ENCODE results near the gene CD2AP. TPM values are rescaled to one million over a fixed set of nuclear protein-coding genes. Genes with fewer than 3 reads are reported as not detected.

CD2AP gene
- total and polyA plus RNA-seq, 2 of the 8 experiments (the other 6 are each of a cell fraction or from before 2014, with no cell fraction given) = 8.6 to 75.6 TPM

DNA sequence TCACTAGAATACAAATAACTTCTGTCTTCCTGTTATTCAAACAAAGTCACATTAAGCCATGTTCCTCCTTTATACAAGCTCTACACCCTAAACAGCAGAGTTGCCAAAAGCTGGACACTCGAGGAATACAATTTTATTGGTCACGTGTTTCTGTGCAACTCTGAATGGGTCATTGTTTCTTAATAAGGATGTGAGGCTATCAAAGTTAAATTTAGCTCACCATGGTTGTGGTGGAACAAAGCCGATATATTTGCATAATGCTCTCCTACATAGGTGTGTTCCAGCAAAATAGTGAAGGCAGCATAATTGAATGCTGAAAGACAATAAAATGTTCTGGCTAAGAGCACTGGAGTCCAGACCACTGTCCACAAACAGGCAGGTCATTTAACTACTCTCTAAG is 36.9 kb upstream of the CD2AP start:
- TF ChIP-seq POU5F1 (IDR thresholded peaks at IDR 0.05; ENCODE audit: low read depth, low read length) (no peak), BCL11A (IDR thresholded peaks at IDR 0.05; ENCODE audit: low read depth in 2 of 2, low read length in 2 of 2) (no peak), SP1 (IDR thresholded peaks at IDR 0.05; ENCODE audit: low read depth, low read length) (no peak), RFX5 (IDR thresholded peaks at IDR 0.05; ENCODE audit: borderline replicate concordance, low read depth, low read length) (no peak), JUND (IDR thresholded peaks at IDR 0.05; ENCODE audit: low read length) (no peak), HDAC2 (IDR thresholded peaks at IDR 0.05; ENCODE audit: borderline replicate concordance in 1 of 2, low read depth in 2 of 2, low read length in 2 of 2) (no peak), NRF1 (IDR thresholded peaks at IDR 0.05; ENCODE audit: low read depth, low read length) (no peak), SUZ12 (IDR thresholded peaks at IDR 0.05; ENCODE audit: low read length) (no peak), GABPA (IDR thresholded peaks at IDR 0.05; ENCODE audit: borderline replicate concordance, insufficient read depth, low read length) (no peak), ATF2 (IDR thresholded peaks at IDR 0.05; ENCODE audit: low read length) (no peak), CTBP2 (IDR thresholded peaks at IDR 0.05; ENCODE audit: borderline replicate concordance, insufficient read depth, insufficient read length, low read length) (no peak)
- Histone ChIP-seq H2BK120ac (replicated peaks; ENCODE audit: low read depth, low read length) (no peak overlapping the region), H2BK12ac (ENCODE audit: low read depth, low read length) (no peak overlapping the region), H3K4ac (replicated peaks; ENCODE audit: insufficient read length, low read depth, low read length) (no peak overlapping the region), H3K27ac (ENCODE audit: low read depth, low read length) (no peak overlapping the region), H3K18ac (ENCODE audit: extremely low read depth, low read length) (no peak overlapping the region), H4K8ac (ENCODE audit: extremely low read depth, insufficient read depth, low read length) (no peak overlapping the region), H2BK20ac (ENCODE audit: low read length) (no peak overlapping the region), H3K9me3 (ENCODE audit: insufficient read depth in 2 of 2, low read depth in 1 of 2, low read length in 1 of 2) (peaks cover 0 to 9% of the 10 kb centered on the region in 2 experiments; a peak in 1 of 4 replicates), H3K9ac (replicated peaks in 1 of 4; ENCODE audit: extremely low read depth in 1 of 4, low read depth in 3 of 4, low read length in 3 of 4) (no peak overlapping the region), H3K36me3 (ENCODE audit: control insufficient read depth in 2 of 4, insufficient read depth in 4 of 4, low read length in 3 of 4) (no peaks in the 10 kb centered on the region; a peak in 1 of 8 replicates), H3K27me3 (replicated peaks in 1 of 4; ENCODE audit: control insufficient read depth in 3 of 4, extremely low read depth in 1 of 4, insufficient read depth in 3 of 4, low read length in 3 of 4) (no peaks in the 10 kb centered on the region), H2BK15ac (ENCODE audit: low read length) (no peak overlapping the region), H2AFZ (ENCODE audit: low read length) (no peak overlapping the region), H3K56ac (replicated peaks; ENCODE audit: insufficient read length, low read depth, low read length) (no peak overlapping the region), H3K4me1 (replicated peaks in 1 of 4; ENCODE audit: control insufficient read depth in 3 of 4, insufficient read depth in 4 of 4, low read length in 3 of 4) (no peaks in the 10 kb centered on the region), H4K5ac (ENCODE audit: insufficient read length, low read depth, low read length) (no peak overlapping the region), H2BK5ac (ENCODE audit: low read depth, low read length) (no peak overlapping the region), H3K23ac (ENCODE audit: insufficient read length) (no peak overlapping the region), H3K23me2 (ENCODE audit: low read depth, low read length) (no peaks in the 10 kb centered on the region), H3K4me2 (ENCODE audit: insufficient read depth in 1 of 2, low read depth in 2 of 2, low read length in 2 of 2) (no peak overlapping the region), H3K4me3 (ENCODE audit: extremely low read depth in 1 of 4, insufficient read depth in 2 of 4, low read depth in 3 of 4, low read length in 4 of 4) (no peak overlapping the region), H4K20me1 (replicated peaks in 1 of 2; ENCODE audit: control insufficient read depth in 1 of 2, insufficient read depth in 2 of 2, low read length in 2 of 2) (no peaks in the 10 kb centered on the region), H3K79me1 (ENCODE audit: low read depth, low read length) (no peaks in the 10 kb centered on the region), H3K14ac (ENCODE audit: insufficient read length) (no peak overlapping the region), H3K79me2 (ENCODE audit: control insufficient read depth in 1 of 2, insufficient read depth in 2 of 2, low read length in 2 of 2) (no peaks in the 10 kb centered on the region), H2AK5ac (ENCODE audit: low read depth, low read length) (no peak overlapping the region), H4K91ac (replicated peaks; ENCODE audit: insufficient read length, low read length) (no peak overlapping the region)
- POLR2A ChIA-PET (ENCODE audit: partially characterized antibody) = no interaction called here
- WGBS, 2 experiments (ENCODE audit: extremely low coverage in 1 of 2, insufficient coverage in 1 of 2, insufficient read length in 1 of 2, insufficient replicate concordance in 2 of 2, low coverage in 1 of 2, low lambda C conversion rate in 2 of 2, missing lambda C conversion rate in 1 of 2) = 87% methylated on average over 3 of the region's 3 CpGs; no CpG with 5 or more reads in 1 of the 2 experiments
- DNase-seq (ENCODE audit: low read depth in 1 of 2, low spot score in 2 of 2) (no peak), FAIRE-seq (no peak)
- CTCF ChIA-PET (ENCODE audit: partially characterized antibody) = interaction anchor here (1.4 kb wide), 1 partner anchor 343 kb away, joined by 3 read pairs; no protein-coding TSS in a partner anchor
